ENCODE data around the gene DUSP22. TPM values are rescaled to one million over a fixed set of nuclear protein-coding genes. Genes with fewer than 3 reads are reported as not detected.

Gene DUSP22
- polyA plus RNA-seq, 3 donors = 107 to 120 (median 117) TPM

- peak overlapping the region; percentile 92 to 98 for H3K27ac ChIP-seq (ENCODE audit: low read depth in 1 of 2, low read length in 2 of 2)
- no peak for TF ChIP-seq CTCF (IDR thresholded peaks at IDR 0.05)
- WGBS (ENCODE audit: insufficient coverage) = 15% methylated on average over 14 of the region's 24 CpGs
- intact Hi-C loops (cut with micrococcal nuclease) = loop anchor here in 1 of 2 donors (5.0 kb wide), 1 partner anchor 36 kb away; no protein-coding TSS in a partner anchor
- H3K9me3 ChIP-seq (replicated peaks in 1 of 2; ENCODE audit: control insufficient read depth in 1 of 2, insufficient read depth in 1 of 2, low read length in 2 of 2) = peaks cover 0 to 2% of the 10 kb centered on the region in 2 donors
- peak overlapping the region; percentile 87 to 93 for H3K4me3 Mint-ChIP-seq
- H3K4me1 ChIP-seq (ENCODE audit: control insufficient read depth in 1 of 2, insufficient read depth in 2 of 2, low read length in 2 of 2) = peaks cover 92 to 97% of the 10 kb centered on the region in 2 donors
- peak; percentile 39 to 60 (median 43) for DNase-seq
- peaks cover 47% of the 10 kb centered on the region for H3K79me2 ChIP-seq (ENCODE audit: insufficient read depth, low read length)
- no peaks in the 10 kb centered on the region for H4K20me1 ChIP-seq (ENCODE audit: insufficient read depth, low read length)
- H3K9ac ChIP-seq (ENCODE audit: insufficient read depth, low read length, poor library complexity, severe bottlenecking) = peak overlapping the region; percentile 80
- H3K4me3 ChIP-seq (replicated peaks in 1 of 3; ENCODE audit: low read depth in 2 of 3, low read length in 3 of 3) = peak overlapping the region; percentile 65 to 79 (median 72)
- peaks cover 0 to 4% (median 2%) of the 10 kb centered on the region in 7 donors for H3K9me3 Mint-ChIP-seq
- peaks cover 0 to 2% (median 2%) of the 10 kb centered on the region in 3 donors for H3K27me3 Mint-ChIP-seq (ENCODE audit: low read depth in 3 of 3)
- no peaks in the 10 kb centered on the region for H3K27me3 ChIP-seq (ENCODE audit: control insufficient read depth in 2 of 2, insufficient read depth in 2 of 2, low read length in 2 of 2)
- peaks cover 2% of the 10 kb centered on the region in 2 donors for H3K36me3 Mint-ChIP-seq
- H3K36me3 ChIP-seq (replicated peaks in 1 of 2; ENCODE audit: control insufficient read depth in 1 of 2, insufficient read depth in 2 of 2, low read length in 2 of 2) = no peaks in the 10 kb centered on the region
- peak overlapping the region; percentile 79 for H3K4me2 ChIP-seq (replicated peaks; ENCODE audit: extremely low read depth, low read length, poor library complexity, severe bottlenecking)
- H2AFZ ChIP-seq (ENCODE audit: insufficient read depth, low read depth, low read length, poor library complexity, severe bottlenecking) = peak overlapping the region; percentile 79
- peaks cover 42% of the 10 kb centered on the region for H3K4me1 Mint-ChIP-seq
- H3K27ac Mint-ChIP-seq = peak overlapping the region; percentile 94 to 98 (median 96)
Measured at GRCh38 chr6:293193-294174, 1.2 kb downstream of the DUSP22 start.

All from CD14-positive monocyte (primary cell).